SK-N-SH (cell line): ENCODE data around the gene PLAA. TPM values are rescaled to one million over a fixed set of nuclear protein-coding genes. Genes with fewer than 3 reads are reported as not detected.
"Not testable (repeated sequence)": the region's sequence is repeated elsewhere in the genome, so short reads cannot be mapped to it uniquely, and the experiment has no call there.

ENCODE experiments used
- CTCF ChIA-PET: fragments of 300-600, 350-600 bp; formaldehyde crosslinking; extraction: SDS; loops from one replicate; lab custom pipeline; 2021; lab: Yijun Ruan, JAX
- POLR2A ChIA-PET: fragments of 350-600 bp; sonication (Branson Sonifier 250); formaldehyde crosslinking; extraction: SDS; loops from one replicate; lab custom pipeline; 2020; ENCODE audit warnings: antibody characterized with exemption, inconsistent platforms; lab: Yijun Ruan, JAX
- DNase-seq: peaks from one replicate; pipeline ENCODE4 v3.0.0; 2012
- H2AFZ ChIP-seq: fragments of 200-600 bp; sonication (generic); 2 replicates; pipeline ENCODE4 v1.8.1; 2016; ENCODE audit warnings: antibody characterized with exemption, mild to moderate bottlenecking, low read depth
- H3F3A ChIP-seq: fragments of 200-600 bp; sonication (generic); replicated peaks from 2 replicates; pipeline ENCODE3; 2016; ENCODE audit warnings: antibody characterized with exemption, mild to moderate bottlenecking; ENCODE audit not compliant: insufficient read depth
- H3K27ac ChIP-seq, 2 experiments: fragments of 200-500 bp in 1 of 2; fragments of 200-600 bp in 1 of 2; sonication (Bioruptor generic) in 1 of 2; sonication (generic), shearing (Covaris generic) in 1 of 2; 2 replicates each; pipeline versions ENCODE4 v1.5.1 to v1.6.1; 2014 to 2016; ENCODE audit warnings: low read depth in 2 of 2, inconsistent platforms in 1 of 2, low read length in 1 of 2, mild to moderate bottlenecking in 1 of 2, mixed read lengths in 1 of 2
- H3K27me3 ChIP-seq: fragments of 200-600 bp; sonication (generic), shearing (Covaris generic); 2 replicates; pipeline ENCODE4 v1.6.1; 2016; ENCODE audit warnings: mixed run types; ENCODE audit not compliant: insufficient read depth
- H3K36me3 ChIP-seq, 2 experiments: fragments of 200-500 bp in 1 of 2; fragments of 200-600 bp in 1 of 2; sonication (Bioruptor generic) in 1 of 2; sonication (generic) in 1 of 2; replicated peaks in 1 of 2; 2 replicates each; pipeline versions ENCODE3 to v1.5.1; 2014 to 2016; ENCODE audit warnings: low read length in 1 of 2, mild to moderate bottlenecking in 1 of 2; ENCODE audit not compliant: insufficient read depth in 2 of 2, control insufficient read depth in 1 of 2
- H3K4me1 ChIP-seq, 2 experiments: fragments of 200-500 bp in 1 of 2; fragments of 200-600 bp in 1 of 2; sonication (Bioruptor generic) in 1 of 2; sonication (generic), shearing (Covaris generic) in 1 of 2; 2 replicates each; pipeline versions ENCODE4 v1.5.1 to v1.6.1; 2014 to 2016; ENCODE audit warnings: low read depth in 1 of 2, low read length in 1 of 2, mixed run types in 1 of 2; ENCODE audit not compliant: insufficient read depth in 2 of 2, control insufficient read depth in 1 of 2
- H3K4me2 ChIP-seq: fragments of 200-600 bp; sonication (generic), shearing (Covaris generic); 2 replicates; pipeline ENCODE4 v1.6.1; 2017; ENCODE audit warnings: mixed run types
- H3K4me3 ChIP-seq, 2 experiments: fragments of 200-500 bp in 1 of 2; fragments of 200-600 bp in 1 of 2; sonication (Bioruptor generic) in 1 of 2; sonication (generic), shearing (Covaris generic) in 1 of 2; 2 replicates each; pipeline versions ENCODE4 v1.5.1 to v1.8.1; 2014 to 2016; ENCODE audit warnings: low read depth in 2 of 2, inconsistent platforms in 1 of 2, low read length in 1 of 2, mild to moderate bottlenecking in 1 of 2, mixed read lengths in 1 of 2, moderate library complexity in 1 of 2
- H3K79me2 ChIP-seq: fragments of 200-600 bp; sonication (generic); 2 replicates; pipeline ENCODE4 v1.8.1; 2017; ENCODE audit warnings: mild to moderate bottlenecking; ENCODE audit not compliant: insufficient read depth
- H3K9ac ChIP-seq: fragments of 200-600 bp; sonication (generic); 2 replicates; pipeline ENCODE4 v1.6.1; 2017; ENCODE audit warnings: mixed run types
- H3K9me2 ChIP-seq: fragments of 200-600 bp; sonication (generic); 2 replicates; pipeline ENCODE4 v1.6.1; 2017; ENCODE audit warnings: mixed run types
- H3K9me3 ChIP-seq: fragments of 200-600 bp; sonication (generic); 2 replicates; pipeline ENCODE4 v1.6.1; 2017; ENCODE audit warnings: mixed run types, mild to moderate bottlenecking, moderate library complexity
- H4K20me1 ChIP-seq: fragments of 200-600 bp; sonication (generic); 2 replicates; pipeline ENCODE4 v1.6.1; 2017; ENCODE audit warnings: mild to moderate bottlenecking, mixed run types; ENCODE audit not compliant: insufficient read depth
- EP300 ChIP-seq, 2 experiments: IDR thresholded peaks; 2 replicates each; pipeline versions ENCODE4 v1.4.0 to v1.6.1; 2012; ENCODE audit warnings: borderline replicate concordance in 1 of 2, low read depth in 1 of 2, low read length in 1 of 2
- EZH2phosphoT487 ChIP-seq: fragments of 200-600 bp; sonication (generic); IDR thresholded peaks from 2 replicates; pipeline ENCODE4 v1.6.1; 2017; ENCODE audit warnings: low read depth, mixed run types, mild to moderate bottlenecking, antibody characterized with exemption, moderate library complexity, borderline replicate concordance
- FOXM1 ChIP-seq: IDR thresholded peaks from 2 replicates; pipeline ENCODE4 v1.4.0; 2012; ENCODE audit warnings: low read depth, mild to moderate bottlenecking
- IRF3 ChIP-seq: fragments of 150-350 bp; IDR thresholded peaks from 2 replicates; pipeline ENCODE4 v1.6.1; 2016; ENCODE audit warnings: mild to moderate bottlenecking, low read depth, low read length
- NRF1 ChIP-seq: IDR thresholded peaks from 2 replicates; pipeline ENCODE4 v1.6.1; 2012; ENCODE audit warnings: low read depth, mild to moderate bottlenecking, low read length
- RCOR1 ChIP-seq: fragments of 150-350 bp; IDR thresholded peaks from 2 replicates; pipeline ENCODE4 v1.6.1; 2017; ENCODE audit warnings: antibody characterized with exemption, low read length
- REST ChIP-seq: IDR thresholded peaks from 2 replicates; pipeline ENCODE4 v1.6.1; 2012; ENCODE audit warnings: mild to moderate bottlenecking, low read depth, low read length, moderate library complexity
- RXRA ChIP-seq: IDR thresholded peaks from 2 replicates; pipeline ENCODE4 v1.4.0; 2012; ENCODE audit warnings: low read depth, mild to moderate bottlenecking, borderline replicate concordance
- SMC3 ChIP-seq: IDR thresholded peaks from 2 replicates; pipeline ENCODE4 v1.6.1; 2012; ENCODE audit warnings: low read depth, low read length, improper control_type of control experiment
- YY1 ChIP-seq: IDR thresholded peaks from 2 replicates; pipeline ENCODE4 v1.4.0; 2012; ENCODE audit warnings: low read depth, mild to moderate bottlenecking
- WGBS: methylation state at CpG from one replicate; pipeline ENCODE4 v1.1.6; 2017; ENCODE audit warnings: low lambda C conversion rate; 5-methylcytosine and 5-hydroxymethylcytosine counted together
- polyA plus RNA-seq, 3 experiments: library from polyadenylated mRNA; depleted of rRNA; stranded (reverse); fragments of >200 nt; gene quantifications; 2 replicates each; pipeline ENCODE4 v1.2.3, GENCODE V29; 2012

Gene PLAA
- polyA plus RNA-seq, 1 of the 3 experiments (the other 2 are of a cell fraction) = 14.0 TPM

- H3K36me3 ChIP-seq = peaks cover 46 to 47% of the 10 kb centered on the region in 2 experiments
- no peak overlapping the region for H3K27ac ChIP-seq
- no peaks in the 10 kb centered on the region for H3K9me2 ChIP-seq
- H3K4me3 ChIP-seq = no peak overlapping the region; a peak in 1 of 4 replicates
- 91% methylated on average over 3 of the region's 3 CpGs for WGBS
- peaks cover 23% of the 10 kb centered on the region for H3K79me2 ChIP-seq
- no peak for DNase-seq
- no peak overlapping the region for H2AFZ ChIP-seq
- ChIA-PET CTCF (interaction anchor here (1.1 kb wide), 1 partner anchor 10 kb away, joined by 3 read pairs; no protein-coding TSS in a partner anchor), POLR2A (no interaction called here)
- H3K9ac ChIP-seq = no peak overlapping the region
- no peaks in the 10 kb centered on the region for H4K20me1 ChIP-seq
- H3K4me2 ChIP-seq = no peak overlapping the region
- no peaks in the 10 kb centered on the region for H3K4me1 ChIP-seq
- H3K27me3 ChIP-seq = no peaks in the 10 kb centered on the region
- H3F3A ChIP-seq = no peaks in the 10 kb centered on the region
- TF ChIP-seq RXRA (no peak), EP300 (IDR thresholded peaks at IDR 0.05; ENCODE audit: borderline replicate concordance in 1 of 2, low read depth in 1 of 2, low read length in 1 of 2) (no peak), RCOR1 (no peak), EZH2phosphoT487 (no peak), IRF3 (no peak), REST (no peak), NRF1 (no peak), FOXM1 (no peak)
- no peaks in the 10 kb centered on the region for H3K9me3 ChIP-seq
These were observed 64.9 kb downstream of the PLAA start for GRCh38 chr9:26882154-26882553.

- H3K9ac ChIP-seq = no peak overlapping the region
- no peak overlapping the region for H2AFZ ChIP-seq
- WGBS = 94% methylated on average over 3 of the region's 4 CpGs
- peaks cover 3% of the 10 kb centered on the region for H3F3A ChIP-seq
- no peak overlapping the region for H3K27ac ChIP-seq
- peaks cover 6% of the 10 kb centered on the region; the same call in 1 of the 2 replicates for H3K79me2 ChIP-seq
- H3K27me3 ChIP-seq = no peaks in the 10 kb centered on the region
- H4K20me1 ChIP-seq = no peaks in the 10 kb centered on the region
- H3K36me3 ChIP-seq = peaks cover 42 to 44% of the 10 kb centered on the region in 2 experiments
- H3K9me3 ChIP-seq = no peaks in the 10 kb centered on the region
- H3K4me3 ChIP-seq = no peak overlapping the region
- H3K4me2 ChIP-seq = no peak overlapping the region
- CTCF ChIA-PET = no interaction called here
- H3K9me2 ChIP-seq = no peaks in the 10 kb centered on the region
- DNase-seq = no peak
- TF ChIP-seq SMC3 (no peak), NRF1 (no peak), EZH2phosphoT487 (no peak), YY1 (no peak)
- no peaks in the 10 kb centered on the region for H3K4me1 ChIP-seq
- POLR2A ChIA-PET = no interaction called here
These were observed 66.8 kb downstream of the PLAA start for GRCh38 chr9:26880262-26880661.

- H3K9me3 ChIP-seq, DNase-seq, H3K9me2 ChIP-seq, H3K4me1 ChIP-seq, H3K27ac ChIP-seq, H3K4me2 ChIP-seq, H3F3A ChIP-seq, H3K9ac ChIP-seq, H3K79me2 ChIP-seq, H3K27me3 ChIP-seq, H3K4me3 ChIP-seq, H4K20me1 ChIP-seq, H2AFZ ChIP-seq: not testable (repeated sequence)
- POLR2A ChIA-PET = interaction anchor here (0.5 kb wide), 1 partner anchor 17 kb away, joined by 4 read pairs; no protein-coding TSS in a partner anchor
- WGBS = 83% methylated on average over 3 of the region's 3 CpGs
- CTCF ChIA-PET = interaction anchor here (0.9 to 1.5 kb wide), 2 partner anchors 11 to 12 kb away, joined by 3 read pairs; no protein-coding TSS in a partner anchor
- H3K36me3 ChIP-seq = peaks cover 20 to 24% of the 10 kb centered on the region in 2 experiments
These were observed 71.9 kb downstream of the PLAA start for GRCh38 chr9:26875155-26875554.
